Stimulated activated CD8-positive, alpha-beta memory T cell treated with anti-CD3 and anti-CD28 coated beads, Interleukin-7, amount 100 ng/mL, for 24 hours (primary cell): ENCODE measurements around the gene EIPR1.

Source experiments
- DNase-seq: peaks from one replicate; pipeline ENCODE4 v3.0.0-alpha.2; 2020; ENCODE audit warnings: low read depth

The EIPR1 gene

GRCh38 chr2:3246928-3247714 lies 130.5 kb downstream of the EIPR1 start:
- no peak for DNase-seq

GRCh38 chr2:3246406-3246805 lies 131.2 kb downstream of the EIPR1 start:
- no peak for DNase-seq

GRCh38 chr2:3244486-3244885 lies 133.1 kb downstream of the EIPR1 start:
- DNase-seq, result no peak

- no peak for DNase-seq
Measured at GRCh38 chr2:3243804-3244203, 133.8 kb downstream of the EIPR1 start.

- no peak for DNase-seq
Measured at GRCh38 chr2:3242747-3243369, 134.8 kb downstream of the EIPR1 start.

- DNase-seq, result no peak
Measured at GRCh38 chr2:3241971-3242746, 135.5 kb downstream of the EIPR1 start.

GRCh38 chr2:3238951-3239841 lies 138.4 kb downstream of the EIPR1 start:
- DNase-seq, result no peak

GRCh38 chr2:3236300-3237045 lies 141.1 kb downstream of the EIPR1 start:
- DNase-seq, result no peak

- DNase-seq, result no peak
Measured at GRCh38 chr2:3233877-3234276, 143.7 kb downstream of the EIPR1 start.

GRCh38 chr2:3229221-3229620 lies 148.4 kb downstream of the EIPR1 start:
- no peak for DNase-seq

GRCh38 chr2:3224681-3225080 lies 152.9 kb downstream of the EIPR1 start:
- DNase-seq, result no peak

GRCh38 chr2:3223080-3223923 lies 154.3 kb downstream of the EIPR1 start:
- peak; percentile 73 for DNase-seq

GRCh38 chr2:3222636-3223035 lies 155.0 kb downstream of the EIPR1 start:
- peak; percentile 23 for DNase-seq

GRCh38 chr2:3219536-3219935 lies 158.1 kb downstream of the EIPR1 start:
- DNase-seq, result no peak

- DNase-seq, result no peak
Measured at GRCh38 chr2:3217646-3218045, 160.0 kb downstream of the EIPR1 start.

GRCh38 chr2:3216841-3217495 lies 160.7 kb downstream of the EIPR1 start:
- no peak for DNase-seq

GRCh38 chr2:3214806-3215404 lies 162.7 kb downstream of the EIPR1 start:
- no peak for DNase-seq

GRCh38 chr2:3214065-3214464 lies 163.6 kb downstream of the EIPR1 start:
- DNase-seq, result no peak

GRCh38 chr2:3212984-3213383 lies 164.6 kb downstream of the EIPR1 start:
- no peak for DNase-seq

- no peak for DNase-seq
Measured at GRCh38 chr2:3212061-3212362, 165.6 kb downstream of the EIPR1 start.
